Right cardiac atrium (tissue), 5 donors: ENCODE measurements around the gene CAMKMT. TPM values are rescaled to one million over a fixed set of nuclear protein-coding genes. Genes with fewer than 3 reads are reported as not detected.
A peak's percentile ranks its signal among the peaks of the same experiment; 100 is the strongest.

Experiments used
- ATAC-seq, 2 donors: fragments of 200-7000 bp; cut with Tn5 transposase; one replicate each; pipeline versions ENCODE4 v1.8.0 to v1.9.1; 2020; ENCODE audit warnings: moderate library complexity in 2 of 2, mild to moderate bottlenecking in 1 of 2
- DNase-seq, 3 donors: peaks; one replicate each; pipeline ENCODE4 v3.0.0-alpha.2; 2020
- H3K27ac ChIP-seq: one replicate; pipeline ENCODE4 v1.5.1; 2013; ENCODE audit warnings: mild to moderate bottlenecking, low read length, control low read depth, moderate library complexity
- H3K27me3 ChIP-seq: one replicate; pipeline ENCODE4 v1.6.1; 2013; ENCODE audit not compliant: control insufficient read depth, insufficient read depth
- H3K4me1 ChIP-seq: one replicate; pipeline ENCODE4 v1.6.1; 2013; ENCODE audit warnings: low read length; ENCODE audit not compliant: control insufficient read depth, insufficient read depth
- H3K4me3 ChIP-seq: one replicate; pipeline ENCODE4 v1.5.1; 2013; ENCODE audit warnings: low read length, control low read depth
- H3K9me3 ChIP-seq: one replicate; pipeline ENCODE4 v1.6.1; 2013; ENCODE audit warnings: low read length; ENCODE audit not compliant: control insufficient read depth
- WGBS: extraction: QIAGEN DNeasy Blood & Tissue Kit; methylation state at CpG from one replicate; pipeline ENCODE4 v1.1.7; 2013; 5-methylcytosine and 5-hydroxymethylcytosine counted together
- intact Hi-C, 4 donors: fragments of 100-400 bp; cut with DNase I; formaldehyde crosslinking; loops; one replicate each; pipeline versions ENCODE4 v1.11.0 to v1.14.0; 2022 to 2023
- polyA plus RNA-seq: library from polyadenylated mRNA; stranded (reverse); fragments of 200-250 nt; gene quantifications from one replicate; pipeline ENCODE4 v1.2.3, GENCODE V29; 2013
- total RNA-seq, 4 donors: library from RNA; stranded (reverse); fragmentation: NEBNext Ultra II Directional; extraction: Animal tissue kit (Norgen Biotek cat#: 25700); gene quantifications; one replicate each; pipeline ENCODE4 v1.2.1, GENCODE V29; 2021
- donor health status: healthy with polysubstance abuse.
- donor health status: DM: no; HTN: yes; CAD: no.
- donor health status: DM: no; HTN: no; CAD: no.
- donor health status: DM: no; HTN: yes; CAD: no; lungs with severe emphysema.
- donor health status: DM: yes; HTN: yes; CAD: no.

CAMKMT gene
- total and polyA plus RNA-seq, 5 donors, result 4.6 to 6.3 (median 5.5) TPM

DNA sequence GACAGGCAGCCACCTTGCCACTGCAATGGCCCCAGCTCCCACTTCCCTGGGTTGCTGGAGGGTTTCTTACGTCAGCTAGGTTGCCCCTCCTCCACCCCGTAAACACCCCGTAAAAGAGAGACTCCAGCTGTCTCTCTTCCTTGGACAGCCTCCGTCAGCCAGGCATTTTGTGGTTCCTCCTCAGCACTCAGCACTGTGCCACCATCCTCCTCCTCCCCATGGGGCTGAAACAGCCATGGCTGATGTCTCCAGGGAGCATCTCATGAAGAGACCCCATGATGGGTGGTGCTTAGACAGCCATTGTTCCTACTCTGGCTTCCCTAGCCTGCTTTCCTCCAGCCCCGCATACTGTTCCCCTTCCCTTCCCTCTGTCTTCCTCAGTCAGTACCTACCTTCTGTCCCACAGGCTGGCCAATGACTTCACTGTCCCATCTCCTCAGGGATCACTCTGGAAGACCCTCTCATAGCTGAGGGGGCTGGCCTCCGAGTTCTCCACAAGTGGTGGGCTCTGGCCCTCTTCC, 436.5 kb downstream of the CAMKMT start:
- H3K9me3 ChIP-seq, result no peaks in the 10 kb centered on the region
- H3K27me3 ChIP-seq, result peaks cover 2% of the 10 kb centered on the region
- intact Hi-C loops, result no loop called here
- no peak overlapping the region for H3K4me3 ChIP-seq
- H3K27ac ChIP-seq, result no peak overlapping the region
- peaks cover 2% of the 10 kb centered on the region for H3K4me1 ChIP-seq
- no peak for DNase-seq
- no peak for ATAC-seq
- 63% methylated on average over 6 of the region's 6 CpGs for WGBS

DNA sequence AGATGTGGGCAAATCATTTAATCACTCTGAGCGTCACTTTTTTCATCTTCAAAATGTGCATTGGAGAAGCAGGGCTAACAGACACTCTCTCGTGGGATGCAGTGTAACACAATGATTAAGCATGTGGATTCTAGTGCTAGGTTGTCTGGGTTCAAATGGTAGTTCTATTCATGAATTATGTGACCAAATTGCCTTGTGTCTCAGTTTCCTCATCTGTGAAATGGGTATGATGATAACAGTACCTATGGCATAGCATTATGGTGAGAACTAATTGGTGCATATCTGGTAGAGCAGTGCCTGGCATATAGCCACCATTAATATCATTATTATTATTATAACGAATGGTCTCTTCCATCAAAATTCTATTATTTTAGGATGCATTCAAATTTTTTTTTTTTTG, 437.4 kb downstream of the CAMKMT start:
- intact Hi-C loops, result no loop called here
- no peak overlapping the region for H3K27ac ChIP-seq
- WGBS, result 90% methylated on average over 3 of the region's 3 CpGs
- ATAC-seq, result no peak
- DNase-seq, result no peak
- H3K27me3 ChIP-seq, result peaks cover 2% of the 10 kb centered on the region
- H3K9me3 ChIP-seq, result no peaks in the 10 kb centered on the region
- H3K4me3 ChIP-seq, result no peak overlapping the region
- H3K4me1 ChIP-seq, result peaks cover 2% of the 10 kb centered on the region

- H3K4me1 ChIP-seq, result peaks cover 2% of the 10 kb centered on the region
These were observed 438.0 kb downstream of the CAMKMT start for GRCh38 chr2:44799754-44800153.

GRCh38 chr2:44801289-44801840, 439.6 kb downstream of the CAMKMT start:
- no peak for ATAC-seq
- intact Hi-C loops, result no loop called here
- H3K4me3 ChIP-seq, result peak overlapping the region; percentile 17

More at GRCh38 chr2:44799754-44800153, 438.0 kb downstream of the CAMKMT start:
- H3K9me3 ChIP-seq, result no peaks in the 10 kb centered on the region
- ATAC-seq (no peak), DNase-seq (no peak)
- H3K27me3 ChIP-seq, result peaks cover 2% of the 10 kb centered on the region
- WGBS, result 86% methylated on average over 2 of the region's 2 CpGs
- no peak overlapping the region for H3K27ac ChIP-seq
- no peak overlapping the region for H3K4me3 ChIP-seq
- intact Hi-C loops, result no loop called here

DNA sequence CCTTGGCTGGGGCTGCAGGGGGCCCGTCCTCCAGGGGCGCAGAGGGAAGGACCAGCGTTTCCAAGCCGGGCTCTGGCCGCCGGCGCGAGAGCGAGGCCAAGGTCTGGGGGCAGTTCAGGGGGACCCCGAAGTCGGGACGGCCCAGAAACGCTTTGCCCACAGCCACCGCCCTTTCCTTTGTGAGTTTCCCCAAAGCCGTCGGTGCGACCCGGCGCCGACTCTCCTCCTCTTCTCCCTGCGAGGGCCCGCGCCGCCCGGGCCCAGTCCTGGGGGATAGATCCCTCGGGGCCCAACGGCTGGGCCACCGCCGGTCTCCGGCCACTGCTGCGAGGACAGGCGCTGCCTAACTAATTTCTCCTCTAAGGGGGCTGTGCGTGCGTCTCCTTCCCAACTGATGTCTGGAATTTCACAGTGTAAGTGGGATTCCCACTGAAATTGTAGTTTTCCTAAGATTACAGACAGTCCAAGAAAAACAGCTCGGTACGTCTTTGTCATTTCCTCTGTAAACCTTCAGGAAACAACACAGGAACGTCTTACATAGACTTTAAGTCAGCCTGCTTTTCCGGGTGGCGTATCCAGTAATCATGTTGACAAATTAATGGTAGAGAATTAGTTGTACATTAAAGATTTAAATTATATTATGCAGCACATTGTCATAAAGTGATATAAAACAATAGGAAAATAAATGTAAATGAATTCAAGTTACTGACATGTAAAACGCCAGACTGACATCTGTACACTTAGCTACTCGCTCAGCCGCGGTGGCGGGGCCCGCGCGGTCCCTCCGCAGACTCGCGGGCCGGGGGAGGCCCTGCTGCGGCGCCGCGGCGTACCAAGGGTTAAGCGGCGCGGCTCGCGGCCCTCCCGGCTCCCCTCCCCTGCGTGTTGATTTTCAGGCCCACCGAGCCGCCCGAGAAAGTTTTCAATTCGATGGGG, 440.4 kb downstream of the CAMKMT start:
- Histone ChIP-seq H3K27ac (no peak overlapping the region), H3K4me3 (peak overlapping the region; percentile 47), H3K27me3 (peaks cover 2% of the 10 kb centered on the region), H3K9me3 (no peaks in the 10 kb centered on the region), H3K4me1 (peaks cover 2% of the 10 kb centered on the region)
- DNase-seq, result no peak
- intact Hi-C loops, result no loop called here
- ATAC-seq, result no peak
- 3% methylated on average over 67 of the region's 67 CpGs for WGBS

More at GRCh38 chr2:44801289-44801840, 439.6 kb downstream of the CAMKMT start:
- Histone ChIP-seq H3K9me3 (no peaks in the 10 kb centered on the region), H3K27me3 (peaks cover 2% of the 10 kb centered on the region), H3K4me1 (peaks cover 2% of the 10 kb centered on the region), H3K27ac (no peak overlapping the region)
- WGBS, result 17% methylated on average over 23 of the region's 23 CpGs
- DNase-seq, result no peak

DNA sequence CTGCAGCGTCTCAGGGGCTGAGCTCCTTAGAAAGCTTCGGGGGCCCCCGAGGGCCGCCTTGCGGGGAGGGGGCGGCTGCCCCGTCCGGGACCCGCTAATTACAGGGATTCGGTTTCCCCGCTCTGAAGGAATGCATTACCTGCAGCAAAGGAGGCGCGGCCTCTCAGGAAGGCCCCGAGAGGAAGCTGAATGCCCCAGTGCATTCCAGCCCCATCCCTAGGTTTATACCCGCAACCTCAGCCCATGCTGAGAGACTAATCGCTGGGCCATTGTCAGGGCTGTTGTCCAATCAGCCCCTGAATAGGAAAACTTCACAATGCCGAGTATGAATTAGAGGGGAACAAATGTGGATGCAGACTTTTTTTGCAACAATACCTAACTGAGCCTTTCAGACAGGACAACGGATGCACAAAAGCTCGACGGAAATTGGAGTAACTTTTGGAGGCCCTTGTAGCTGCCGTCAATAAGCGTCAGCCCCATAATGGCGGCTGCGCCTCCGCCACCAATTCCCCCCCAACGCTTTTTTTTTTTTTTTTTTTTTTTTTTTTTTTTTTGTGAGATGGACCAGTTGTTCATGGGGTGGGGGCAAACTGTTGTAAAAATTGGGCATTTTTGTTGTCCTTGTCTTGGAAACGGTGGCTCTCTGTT, 441.2 kb downstream of the CAMKMT start:
- 10% methylated on average over 27 of the region's 27 CpGs for WGBS
- Histone ChIP-seq H3K27ac (no peak overlapping the region), H3K27me3 (peaks cover 2% of the 10 kb centered on the region), H3K9me3 (no peaks in the 10 kb centered on the region), H3K4me1 (peaks cover 2% of the 10 kb centered on the region), H3K4me3 (peak overlapping the region; percentile 47)
- ATAC-seq (no peak), DNase-seq (no peak)
- intact Hi-C loops, result no loop called here

DNA sequence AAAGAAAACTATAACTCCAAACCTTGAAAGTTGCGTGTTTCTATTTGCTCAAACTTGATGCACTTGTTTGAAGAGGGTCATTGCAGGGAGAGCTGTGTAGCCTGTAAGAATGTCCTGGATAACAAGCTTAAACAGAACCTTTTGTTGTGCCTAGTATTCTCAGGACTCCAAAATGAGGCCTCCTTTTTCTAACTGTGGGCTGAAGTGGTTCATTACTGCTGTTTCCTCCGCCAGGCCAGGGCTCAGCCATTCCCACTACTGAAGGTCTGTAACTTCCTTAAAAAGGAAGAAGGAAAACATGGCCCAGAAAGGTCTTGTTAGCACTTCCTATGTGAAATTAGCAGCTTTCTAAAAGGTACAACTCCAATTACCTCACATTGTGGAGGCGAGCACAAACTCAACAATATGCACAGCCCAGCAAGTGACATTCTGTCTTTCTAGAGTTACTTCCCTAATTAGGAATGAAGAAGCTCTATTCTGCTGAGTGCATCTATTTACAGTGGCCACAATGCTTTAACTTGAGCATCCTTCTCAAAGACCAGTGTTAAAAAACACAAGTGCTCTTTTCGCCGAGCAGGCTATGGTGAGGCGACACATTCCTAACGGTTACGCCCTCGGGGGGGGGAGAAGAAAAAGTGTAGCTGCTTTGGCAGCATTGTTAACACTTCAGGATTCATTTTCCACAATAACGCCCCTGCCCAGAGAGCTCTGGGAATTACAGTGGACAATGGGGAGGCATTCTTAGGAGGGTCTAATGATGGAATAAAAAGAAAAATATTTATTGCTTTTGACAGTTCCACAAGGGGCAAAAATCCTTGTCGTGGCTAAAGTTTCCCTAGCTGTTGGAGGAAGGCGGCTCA, 442.9 kb downstream of the CAMKMT start:
- 33% methylated on average over 12 of the region's 12 CpGs for WGBS
- peaks cover 2% of the 10 kb centered on the region for H3K27me3 ChIP-seq
- DNase-seq (no peak), ATAC-seq (no peak)
- no peak overlapping the region for H3K27ac ChIP-seq
- no peaks in the 10 kb centered on the region for H3K9me3 ChIP-seq
- no peak overlapping the region for H3K4me3 ChIP-seq
- intact Hi-C loops, result no loop called here
- H3K4me1 ChIP-seq, result peaks cover 2% of the 10 kb centered on the region

GRCh38 chr2:44805401-44806235, 443.9 kb downstream of the CAMKMT start:
- no peak for ATAC-seq
- no peak overlapping the region for H3K4me3 ChIP-seq
- DNase-seq, result no peak
- no peaks in the 10 kb centered on the region for H3K9me3 ChIP-seq
- H3K4me1 ChIP-seq, result peaks cover 2% of the 10 kb centered on the region
- WGBS, result 12% methylated on average over 16 of the region's 16 CpGs
- H3K27ac ChIP-seq, result no peak overlapping the region
- H3K27me3 ChIP-seq, result peaks cover 2% of the 10 kb centered on the region
- intact Hi-C loops, result no loop called here

DNA sequence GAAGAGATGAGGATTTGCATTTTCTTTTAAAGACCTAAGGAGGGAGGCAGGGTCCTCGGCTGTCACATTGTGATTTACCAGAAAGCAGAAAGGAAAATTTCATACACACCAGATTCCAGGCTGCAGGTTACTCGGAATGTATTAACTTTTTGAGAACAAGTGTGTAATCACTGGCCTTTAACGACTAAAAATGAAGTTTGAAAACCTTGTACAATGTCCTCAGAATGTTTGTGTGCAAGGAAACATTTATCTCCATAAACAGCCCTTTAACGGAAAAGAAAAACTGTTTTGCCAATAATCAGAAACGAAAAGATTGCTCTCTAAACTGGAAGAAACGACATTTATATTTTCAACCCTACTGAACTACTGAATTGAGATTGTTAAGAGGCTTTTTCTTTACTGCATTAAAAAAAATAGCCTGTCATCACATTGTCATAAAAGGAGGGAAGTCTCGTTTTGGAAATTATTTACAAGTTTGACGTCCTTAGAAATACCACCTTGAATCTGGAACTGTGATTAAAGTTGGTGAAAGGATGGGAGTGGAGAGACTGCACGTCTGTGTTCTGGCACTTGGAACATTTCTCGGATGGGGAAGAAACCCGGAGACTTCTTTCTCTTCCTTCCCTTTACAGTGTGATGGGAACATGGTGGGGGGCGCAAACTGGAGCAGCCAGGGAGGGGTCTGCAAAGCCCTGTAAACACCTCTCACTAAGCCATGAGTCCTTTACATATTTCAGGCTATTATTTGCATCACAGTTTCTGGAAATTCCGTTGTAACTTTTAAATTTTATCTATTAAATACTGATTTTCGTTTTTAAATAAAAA, 445.7 kb downstream of the CAMKMT start:
- Histone ChIP-seq H3K27me3 (peaks cover 6% of the 10 kb centered on the region), H3K27ac (no peak overlapping the region), H3K4me1 (peaks cover 2% of the 10 kb centered on the region), H3K4me3 (no peak overlapping the region), H3K9me3 (no peaks in the 10 kb centered on the region)
- no peak for ATAC-seq
- DNase-seq, result no peak
- intact Hi-C loops, result no loop called here
- 11% methylated on average over 14 of the region's 14 CpGs for WGBS
